GM20000 (cell line): Measurements from ENCODE around the gene COPS8.
A peak's percentile ranks its signal among the peaks of the same experiment; 100 is the strongest.

Experiments
- DNase-seq: peaks from one replicate; pipeline ENCODE4 v3.0.0; 2012; ENCODE audit warnings: low spot score
- CTCF ChIP-seq: IDR thresholded peaks from 2 replicates; pipeline ENCODE4 v1.5.1; 2012; ENCODE audit warnings: mild to moderate bottlenecking, control low read depth; ENCODE audit errors: extremely low read depth, missing control alignments

The COPS8 gene

DNA sequence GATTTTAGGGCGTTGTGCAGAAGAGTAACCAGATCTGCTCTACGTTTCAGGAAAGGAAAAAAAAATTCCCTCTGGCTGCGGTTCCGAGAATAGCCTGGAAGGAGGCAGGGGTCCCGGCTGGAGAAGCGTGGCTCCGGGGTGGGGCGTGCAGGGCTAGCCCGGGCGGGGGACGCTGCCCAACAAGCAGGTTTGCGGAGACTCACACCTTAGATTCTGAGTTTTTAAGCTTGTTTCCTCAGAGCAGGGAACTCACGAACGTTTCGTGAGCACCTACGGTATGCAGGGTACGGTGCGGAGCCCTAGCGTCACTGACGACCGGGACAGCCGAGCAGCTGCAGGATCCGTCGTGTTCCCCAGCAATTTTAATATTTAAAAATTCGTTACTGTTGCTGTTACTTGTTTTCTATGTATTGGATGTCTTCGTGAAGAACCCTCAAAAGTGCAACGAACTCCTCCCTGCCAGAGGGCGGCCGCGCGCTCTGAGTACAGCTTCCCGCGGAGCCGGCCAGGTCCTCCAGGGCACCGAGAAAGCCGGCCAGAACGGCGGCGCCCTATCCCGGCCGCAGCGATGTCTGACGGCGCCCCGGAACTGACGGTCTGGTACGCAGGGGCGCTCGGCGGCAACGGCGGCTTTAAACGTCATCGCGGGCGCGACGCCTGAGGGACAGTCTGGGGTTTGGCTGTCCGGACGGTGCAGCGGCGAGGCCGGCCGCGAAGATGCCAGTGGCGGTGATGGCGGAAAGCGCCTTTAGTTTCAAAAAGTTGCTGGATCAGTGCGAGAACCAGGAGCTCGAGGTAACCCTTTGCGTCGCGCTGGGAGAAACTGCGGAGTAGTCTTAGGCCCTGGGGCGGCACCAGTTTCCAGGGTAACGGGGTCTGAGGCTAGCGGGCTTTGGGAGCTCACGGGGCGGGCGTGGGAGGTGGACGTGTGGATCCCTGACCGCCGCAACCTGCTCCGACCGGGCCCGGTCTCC lies at the start of gene COPS8:
COPS8 (plus strand) TSS at position 642 of the 974 bp plus-strand sequence; CDS start at position 718, 76 bp downstream.
- no peak for TF ChIP-seq CTCF

DNA sequence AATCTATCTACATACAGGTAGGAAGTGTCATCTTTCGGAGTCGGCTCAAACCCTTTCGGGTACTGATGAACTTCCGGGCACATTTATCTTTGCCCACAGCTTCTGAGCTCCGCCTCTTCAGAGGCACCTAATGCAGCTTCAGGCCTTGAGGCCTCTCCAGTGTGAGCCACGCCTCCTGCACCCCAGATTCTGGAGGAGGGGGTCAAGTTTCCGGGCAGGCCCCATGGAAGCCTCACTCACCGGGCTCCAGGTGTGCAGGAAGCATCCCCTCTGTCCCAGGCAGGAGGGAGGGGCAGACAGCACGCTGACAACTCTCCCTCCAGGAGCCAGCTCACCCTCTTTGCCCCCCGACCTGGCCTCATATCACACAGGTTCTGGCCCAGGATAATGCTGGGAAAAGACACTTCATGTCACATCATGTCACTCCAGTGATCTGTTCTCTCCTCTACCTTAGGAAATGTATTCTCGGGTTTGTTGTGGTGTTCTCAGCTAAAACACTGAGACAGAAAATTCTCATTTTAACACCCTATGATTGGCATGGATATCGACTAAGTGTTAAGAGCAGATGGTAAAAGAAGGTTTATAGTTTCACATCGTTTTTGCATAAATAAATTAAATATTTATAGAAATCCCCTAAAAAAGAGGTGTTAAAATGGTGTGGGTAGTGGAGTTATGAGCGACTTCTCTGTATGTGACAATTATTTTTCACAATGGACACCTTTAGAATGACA lies 46.2 kb upstream of the COPS8 start:
- no peak for TF ChIP-seq CTCF
- no peak for DNase-seq

More for the DNA sequence above, at the start of gene COPS8:
- DNase-seq = peak; percentile 89

- no peak for DNase-seq
- no peak for TF ChIP-seq CTCF
Observed at GRCh38 chr2:237041231-237041630, 44.5 kb upstream of the COPS8 start.

DNA sequence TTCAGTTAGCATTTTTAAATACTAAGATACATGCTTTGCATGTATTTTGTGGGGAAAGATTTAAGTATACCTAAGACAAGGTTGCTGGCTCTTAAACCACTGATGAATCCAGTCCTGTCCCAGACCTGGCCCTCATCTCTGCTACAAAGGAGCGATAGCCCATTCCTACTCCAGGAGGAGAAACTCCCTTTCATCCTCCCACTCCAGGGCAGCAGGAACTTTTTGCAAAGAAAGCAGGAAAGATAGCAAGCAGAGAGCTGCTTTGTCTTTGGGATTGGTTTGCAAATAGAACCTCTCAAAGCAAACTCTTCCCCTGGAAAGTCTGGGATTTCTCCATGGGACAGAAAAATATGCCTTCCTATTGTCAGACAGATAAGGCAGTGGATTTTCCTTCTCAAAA lies 43.6 kb upstream of the COPS8 start:
- no peak for TF ChIP-seq CTCF
- DNase-seq = no peak

DNA sequence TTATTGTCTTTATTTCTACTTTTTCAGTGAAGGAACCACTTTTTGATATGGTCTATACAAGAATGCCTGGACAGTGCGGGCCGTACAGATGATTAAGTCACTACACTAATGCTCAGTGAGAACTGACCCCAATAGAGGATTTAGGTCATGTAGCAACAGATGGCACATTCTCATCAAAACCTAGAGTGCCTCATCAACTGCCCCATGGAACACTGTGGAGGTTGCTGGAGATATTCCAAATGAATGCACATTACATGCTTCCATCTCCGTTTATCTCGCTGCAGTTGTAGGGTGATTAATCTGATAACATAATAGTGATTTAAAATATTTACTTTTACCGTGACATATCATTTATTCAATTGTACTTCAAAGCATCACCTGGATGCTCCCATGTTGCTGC lies 41.8 kb upstream of the COPS8 start:
- no peak for DNase-seq
- TF ChIP-seq CTCF = no peak

DNA sequence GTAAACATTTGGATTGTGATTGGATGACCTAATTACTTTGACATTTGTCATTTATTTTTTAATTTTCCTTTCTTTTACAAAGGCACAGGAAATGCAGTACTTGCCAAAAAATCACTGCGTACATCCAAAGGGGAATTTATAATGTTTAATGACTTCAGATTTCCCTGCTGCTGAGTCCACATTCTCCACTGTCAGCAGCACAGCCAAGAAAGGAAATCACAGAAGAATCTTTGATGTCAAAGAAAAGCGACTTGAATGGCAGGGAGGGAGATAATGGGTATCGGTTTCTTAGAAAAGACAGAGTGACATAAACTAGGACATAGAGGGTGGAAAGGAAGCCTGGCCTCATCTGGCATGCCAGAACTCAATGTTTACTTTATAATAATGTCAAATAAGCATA lies 41.4 kb upstream of the COPS8 start:
- no peak for TF ChIP-seq CTCF
- no peak for DNase-seq

DNA sequence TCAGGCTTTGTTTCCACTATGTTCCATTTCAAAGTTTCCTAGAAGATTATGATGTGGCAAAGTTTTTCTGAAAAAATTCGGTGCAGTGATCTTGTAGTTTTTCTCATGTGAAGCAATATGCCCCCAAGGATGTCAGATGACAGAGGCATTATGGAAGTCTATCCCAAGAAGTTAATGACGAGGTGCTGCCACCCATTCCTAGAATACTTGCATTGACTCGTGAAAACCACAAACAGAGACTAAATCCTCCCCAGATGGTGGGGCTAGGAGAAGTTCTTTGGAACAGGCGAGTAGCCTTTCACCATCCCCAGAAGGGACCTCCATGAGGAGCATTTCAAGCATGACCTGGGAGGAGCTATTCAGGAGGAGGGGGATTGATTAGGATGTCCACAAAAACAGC lies 40.2 kb upstream of the COPS8 start:
- no peak for TF ChIP-seq CTCF
- DNase-seq = no peak
